ENCODE measurements around the gene ZNF408.
"Not testable (repeated sequence)": the region's sequence is repeated elsewhere in the genome, so short reads cannot be mapped to it uniquely, and the experiment has no call there.

Gene ZNF408

GRCh38 chr11:46700241-46701077 is at the start of gene ZNF408, which contains the start of gene ARHGAP1:
TSS of gene ZNF408 (plus strand) at chr11:46701031. CDS start at chr11:46701048, 17 bp downstream.
TSS of gene ARHGAP1 (minus strand) at chr11:46700619. CDS start at chr11:46696107, 4,512 bp downstream.
- H3K4me3 ChIP-seq (ENCODE audit: low read depth, low read length): peak within 1 kb of the TSS; percentile 100
- peak; percentile 96 for DNase-seq (ENCODE audit: low read depth)

GRCh38 chr11:46655631-46656030 is 45.2 kb upstream of the ZNF408 start:
- H3K4me3 ChIP-seq (ENCODE audit: low read depth, low read length): no peak overlapping the region
- DNase-seq (ENCODE audit: low read depth): no peak

GRCh38 chr11:46657186-46657585 is 43.6 kb upstream of the ZNF408 start:
- DNase-seq (ENCODE audit: low read depth): no peak
- no peak overlapping the region for H3K4me3 ChIP-seq (ENCODE audit: low read depth, low read length)

- no peak overlapping the region for H3K4me3 ChIP-seq (ENCODE audit: low read depth, low read length)
- peak; percentile 56 for DNase-seq (ENCODE audit: low read depth)
Measured at GRCh38 chr11:46658259-46658658, 42.6 kb upstream of the ZNF408 start.

GRCh38 chr11:46659908-46660307 is 40.9 kb upstream of the ZNF408 start:
- DNase-seq (ENCODE audit: low read depth): peak; percentile 84
- no peak overlapping the region for H3K4me3 ChIP-seq (ENCODE audit: low read depth, low read length)

GRCh38 chr11:46661836-46662235 is 39.0 kb upstream of the ZNF408 start:
- DNase-seq (ENCODE audit: low read depth): no peak
- no peak overlapping the region for H3K4me3 ChIP-seq (ENCODE audit: low read depth, low read length)

GRCh38 chr11:46662366-46662765 is 38.5 kb upstream of the ZNF408 start:
- DNase-seq (ENCODE audit: low read depth): no peak
- H3K4me3 ChIP-seq (ENCODE audit: low read depth, low read length): no peak overlapping the region

GRCh38 chr11:46663277-46663940 is 37.4 kb upstream of the ZNF408 start:
- DNase-seq (ENCODE audit: low read depth): no peak
- no peak overlapping the region for H3K4me3 ChIP-seq (ENCODE audit: low read depth, low read length)

- no peak for DNase-seq (ENCODE audit: low read depth)
- no peak overlapping the region for H3K4me3 ChIP-seq (ENCODE audit: low read depth, low read length)
Measured at GRCh38 chr11:46664612-46665011, 36.2 kb upstream of the ZNF408 start.

GRCh38 chr11:46665356-46665755 is 35.5 kb upstream of the ZNF408 start:
- no peak overlapping the region for H3K4me3 ChIP-seq (ENCODE audit: low read depth, low read length)
- DNase-seq (ENCODE audit: low read depth): no peak

GRCh38 chr11:46666516-46666915 is 34.3 kb upstream of the ZNF408 start:
- no peak overlapping the region for H3K4me3 ChIP-seq (ENCODE audit: low read depth, low read length)
- no peak for DNase-seq (ENCODE audit: low read depth)

- DNase-seq (ENCODE audit: low read depth): no peak
- no peak overlapping the region for H3K4me3 ChIP-seq (ENCODE audit: low read depth, low read length)
Measured at GRCh38 chr11:46667043-46667481, 33.8 kb upstream of the ZNF408 start.

GRCh38 chr11:46668480-46669085 is 32.2 kb upstream of the ZNF408 start:
- no peak for DNase-seq (ENCODE audit: low read depth)
- no peak overlapping the region for H3K4me3 ChIP-seq (ENCODE audit: low read depth, low read length)

GRCh38 chr11:46669711-46670139 is 31.1 kb upstream of the ZNF408 start:
- H3K4me3 ChIP-seq (ENCODE audit: low read depth, low read length): no peak overlapping the region
- no peak for DNase-seq (ENCODE audit: low read depth)

- DNase-seq (ENCODE audit: low read depth); H3K4me3 ChIP-seq (ENCODE audit: low read depth, low read length): not testable (repeated sequence)
Measured at GRCh38 chr11:46670521-46670920, 30.3 kb upstream of the ZNF408 start.

- no peak overlapping the region for H3K4me3 ChIP-seq (ENCODE audit: low read depth, low read length)
- DNase-seq (ENCODE audit: low read depth): no peak
Measured at GRCh38 chr11:46671958-46672315, 28.9 kb upstream of the ZNF408 start.

GRCh38 chr11:46672381-46672839 is 28.4 kb upstream of the ZNF408 start:
- H3K4me3 ChIP-seq (ENCODE audit: low read depth, low read length): no peak overlapping the region
- DNase-seq (ENCODE audit: low read depth): no peak

GRCh38 chr11:46673713-46674462 is 26.9 kb upstream of the ZNF408 start:
- H3K4me3 ChIP-seq (ENCODE audit: low read depth, low read length): no peak overlapping the region
- DNase-seq (ENCODE audit: low read depth): no peak

GRCh38 chr11:46674463-46675287 is 26.2 kb upstream of the ZNF408 start:
- no peak for DNase-seq (ENCODE audit: low read depth)
- no peak overlapping the region for H3K4me3 ChIP-seq (ENCODE audit: low read depth, low read length)

Data from skeletal muscle cell (primary cell).